Measurements from ENCODE around the gene HDDC2. TPM values are rescaled to one million over a fixed set of nuclear protein-coding genes. Genes with fewer than 3 reads are reported as not detected.

HDDC2 gene
- total RNA-seq, 1 experiment from 2014 or later: 69.8 TPM

DNA sequence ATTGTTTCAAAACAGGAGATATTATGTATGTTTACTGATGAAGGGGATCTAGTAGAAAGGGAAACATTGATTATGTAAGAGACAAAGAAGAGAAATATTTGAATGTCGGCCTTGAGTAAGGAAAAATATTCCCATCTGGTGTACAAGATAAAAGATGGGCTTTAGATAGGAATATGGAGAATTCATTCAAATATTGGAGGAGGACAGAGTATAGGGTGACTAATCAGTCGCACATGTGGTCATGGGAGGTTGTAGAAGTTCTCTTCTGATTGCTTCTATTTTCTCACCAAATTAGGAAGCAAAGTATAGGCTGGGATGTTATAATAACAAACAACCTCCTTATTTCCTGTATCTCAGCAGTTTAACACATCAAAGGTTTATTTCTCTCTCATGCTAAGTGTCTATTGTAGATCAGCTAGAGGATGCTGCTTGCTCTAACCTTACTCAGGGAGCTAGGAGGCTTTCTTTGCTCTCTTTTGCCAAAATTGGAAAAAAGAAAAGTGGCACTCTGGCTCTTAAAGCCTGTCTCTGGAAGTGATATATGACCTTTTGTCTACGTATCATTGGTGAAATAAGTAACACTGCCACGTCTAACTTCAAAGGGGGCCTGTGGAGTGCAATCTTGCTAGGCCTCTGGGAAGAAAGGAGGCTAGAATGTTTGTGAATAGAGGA is 1.2 kb upstream of the HDDC2 start (continued):
- TF ChIP-seq, protein P1, sequence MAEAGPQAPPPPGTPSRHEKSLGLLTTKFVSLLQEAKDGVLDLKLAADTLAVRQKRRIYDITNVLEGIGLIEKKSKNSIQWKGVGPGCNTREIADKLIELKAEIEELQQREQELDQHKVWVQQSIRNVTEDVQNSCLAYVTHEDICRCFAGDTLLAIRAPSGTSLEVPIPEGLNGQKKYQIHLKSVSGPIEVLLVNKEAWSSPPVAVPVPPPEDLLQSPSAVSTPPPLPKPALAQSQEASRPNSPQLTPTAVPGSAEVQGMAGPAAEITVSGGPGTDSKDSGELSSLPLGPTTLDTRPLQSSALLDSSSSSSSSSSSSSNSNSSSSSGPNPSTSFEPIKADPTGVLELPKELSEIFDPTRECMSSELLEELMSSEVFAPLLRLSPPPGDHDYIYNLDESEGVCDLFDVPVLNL (CRISPR knock-in tag; IDR thresholded peaks at IDR 0.05; ENCODE audit: borderline replicate concordance, low read depth): no peak
- TF ChIP-seq, protein P2, sequence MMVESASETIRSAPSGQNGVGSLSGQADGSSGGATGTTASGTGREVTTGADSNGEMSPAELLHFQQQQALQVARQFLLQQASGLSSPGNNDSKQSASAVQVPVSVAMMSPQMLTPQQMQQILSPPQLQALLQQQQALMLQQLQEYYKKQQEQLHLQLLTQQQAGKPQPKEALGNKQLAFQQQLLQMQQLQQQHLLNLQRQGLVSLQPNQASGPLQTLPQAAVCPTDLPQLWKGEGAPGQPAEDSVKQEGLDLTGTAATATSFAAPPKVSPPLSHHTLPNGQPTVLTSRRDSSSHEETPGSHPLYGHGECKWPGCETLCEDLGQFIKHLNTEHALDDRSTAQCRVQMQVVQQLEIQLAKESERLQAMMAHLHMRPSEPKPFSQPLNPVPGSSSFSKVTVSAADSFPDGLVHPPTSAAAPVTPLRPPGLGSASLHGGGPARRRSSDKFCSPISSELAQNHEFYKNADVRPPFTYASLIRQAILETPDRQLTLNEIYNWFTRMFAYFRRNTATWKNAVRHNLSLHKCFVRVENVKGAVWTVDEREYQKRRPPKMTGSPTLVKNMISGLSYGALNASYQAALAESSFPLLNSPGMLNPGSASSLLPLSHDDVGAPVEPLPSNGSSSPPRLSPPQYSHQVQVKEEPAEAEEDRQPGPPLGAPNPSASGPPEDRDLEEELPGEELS (CRISPR knock-in tag; IDR thresholded peaks at IDR 0.05): no peak

DNA sequence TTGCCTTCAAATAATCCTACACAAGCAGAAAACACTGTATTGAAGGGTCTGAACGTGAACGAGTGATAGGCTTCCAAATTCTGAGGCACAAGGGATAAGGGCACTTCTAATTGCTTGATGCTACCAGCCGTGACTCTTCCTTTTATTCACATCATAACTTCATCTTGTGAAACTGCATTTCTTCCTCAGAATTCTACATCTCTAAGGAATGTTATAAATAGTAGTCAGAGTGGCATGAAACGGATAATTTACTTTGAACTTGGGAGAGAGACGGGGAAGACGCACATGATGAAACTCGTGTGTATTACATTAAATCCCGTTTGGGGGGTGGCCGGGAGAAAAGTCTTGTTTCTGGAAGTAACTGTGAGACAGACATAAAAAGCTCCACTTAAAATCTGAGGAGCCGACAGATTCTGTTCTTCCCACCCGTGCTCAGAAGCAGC is 754 bp downstream of the HDDC2 start:
- Mint-ChIP-seq H3K9me3 (peaks cover 18% of the 10 kb centered on the region), H3K4me3 (peak overlapping the region; percentile 86), H3K36me3 (peaks cover 37% of the 10 kb centered on the region), H3K27ac (peak overlapping the region; percentile 82; the same call in 1 of the 2 replicates), H3K4me1 (peaks cover 16% of the 10 kb centered on the region), H3K27me3 (ENCODE audit: low read depth) (peaks cover 6% of the 10 kb centered on the region)
- ATAC-seq: no peak
- DNase-seq (ENCODE audit: low spot score): no peak
- CTCF ChIA-PET: interaction anchor here (1.1 to 1.4 kb wide), 4 partner anchors 12 to 656 kb away, joined by 3 to 5 read pairs (median 4); partner anchors contain the start of gene TPD52L1
- POLR2A ChIA-PET: interaction anchor here (1.3 kb wide), 1 partner anchor 685 kb away, joined by 5 read pairs; the partner anchor contains the start of gene TRMT11
- TF ChIP-seq, protein P3, sequence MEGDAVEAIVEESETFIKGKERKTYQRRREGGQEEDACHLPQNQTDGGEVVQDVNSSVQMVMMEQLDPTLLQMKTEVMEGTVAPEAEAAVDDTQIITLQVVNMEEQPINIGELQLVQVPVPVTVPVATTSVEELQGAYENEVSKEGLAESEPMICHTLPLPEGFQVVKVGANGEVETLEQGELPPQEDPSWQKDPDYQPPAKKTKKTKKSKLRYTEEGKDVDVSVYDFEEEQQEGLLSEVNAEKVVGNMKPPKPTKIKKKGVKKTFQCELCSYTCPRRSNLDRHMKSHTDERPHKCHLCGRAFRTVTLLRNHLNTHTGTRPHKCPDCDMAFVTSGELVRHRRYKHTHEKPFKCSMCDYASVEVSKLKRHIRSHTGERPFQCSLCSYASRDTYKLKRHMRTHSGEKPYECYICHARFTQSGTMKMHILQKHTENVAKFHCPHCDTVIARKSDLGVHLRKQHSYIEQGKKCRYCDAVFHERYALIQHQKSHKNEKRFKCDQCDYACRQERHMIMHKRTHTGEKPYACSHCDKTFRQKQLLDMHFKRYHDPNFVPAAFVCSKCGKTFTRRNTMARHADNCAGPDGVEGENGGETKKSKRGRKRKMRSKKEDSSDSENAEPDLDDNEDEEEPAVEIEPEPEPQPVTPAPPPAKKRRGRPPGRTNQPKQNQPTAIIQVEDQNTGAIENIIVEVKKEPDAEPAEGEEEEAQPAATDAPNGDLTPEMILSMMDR (IDR thresholded peaks at IDR 0.05): no peak
- TF ChIP-seq MYBL2 (CRISPR knock-in tag; IDR thresholded peaks at IDR 0.05): no peak
- no peak for TF ChIP-seq MXD4 (CRISPR knock-in tag; IDR thresholded peaks at IDR 0.05; ENCODE audit: borderline replicate concordance)
- no peak for TF ChIP-seq SMAD4 (CRISPR knock-in tag; IDR thresholded peaks at IDR 0.05)
- no peak for TF ChIP-seq KAT7 (CRISPR knock-in tag; IDR thresholded peaks at IDR 0.05; ENCODE audit: borderline replicate concordance)
- no peak for TF ChIP-seq FOXK1 (CRISPR knock-in tag; IDR thresholded peaks at IDR 0.05)
- TF ChIP-seq FOXP1 (CRISPR knock-in tag; IDR thresholded peaks at IDR 0.05; ENCODE audit: borderline replicate concordance): no peak

DNA sequence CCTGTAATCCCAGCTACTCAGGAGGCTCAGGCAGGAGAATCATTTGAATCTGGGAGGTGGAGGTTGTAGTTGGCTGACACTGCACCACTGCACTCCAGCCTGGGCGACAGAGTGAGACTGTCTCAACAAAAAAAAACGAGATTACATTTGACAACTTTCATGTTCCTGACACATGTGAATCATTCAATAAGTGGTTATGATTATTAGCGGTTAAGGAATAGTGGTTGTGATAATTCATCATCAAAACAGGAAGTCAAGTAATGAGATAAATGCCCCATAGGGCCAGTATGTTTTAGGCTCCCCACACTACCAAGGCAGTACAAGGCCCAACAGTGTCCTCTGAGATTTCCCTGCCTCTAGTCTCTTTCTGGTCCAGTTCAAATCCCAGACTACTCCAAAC is 2.5 kb downstream of the HDDC2 start:
- Mint-ChIP-seq H3K36me3 (peaks cover 42% of the 10 kb centered on the region), H3K27ac (no peak overlapping the region), H3K9me3 (peaks cover 6% of the 10 kb centered on the region), H3K27me3 (ENCODE audit: low read depth) (peaks cover under 1% of the 10 kb centered on the region; the same call in 1 of the 2 replicates), H3K4me3 (no peak overlapping the region), H3K4me1 (peaks cover 16% of the 10 kb centered on the region)
- ChIA-PET POLR2A (no interaction called here), CTCF (no interaction called here)
- DNase-seq (ENCODE audit: low spot score) (no peak), ATAC-seq (no peak)
- TF ChIP-seq, protein P4, sequence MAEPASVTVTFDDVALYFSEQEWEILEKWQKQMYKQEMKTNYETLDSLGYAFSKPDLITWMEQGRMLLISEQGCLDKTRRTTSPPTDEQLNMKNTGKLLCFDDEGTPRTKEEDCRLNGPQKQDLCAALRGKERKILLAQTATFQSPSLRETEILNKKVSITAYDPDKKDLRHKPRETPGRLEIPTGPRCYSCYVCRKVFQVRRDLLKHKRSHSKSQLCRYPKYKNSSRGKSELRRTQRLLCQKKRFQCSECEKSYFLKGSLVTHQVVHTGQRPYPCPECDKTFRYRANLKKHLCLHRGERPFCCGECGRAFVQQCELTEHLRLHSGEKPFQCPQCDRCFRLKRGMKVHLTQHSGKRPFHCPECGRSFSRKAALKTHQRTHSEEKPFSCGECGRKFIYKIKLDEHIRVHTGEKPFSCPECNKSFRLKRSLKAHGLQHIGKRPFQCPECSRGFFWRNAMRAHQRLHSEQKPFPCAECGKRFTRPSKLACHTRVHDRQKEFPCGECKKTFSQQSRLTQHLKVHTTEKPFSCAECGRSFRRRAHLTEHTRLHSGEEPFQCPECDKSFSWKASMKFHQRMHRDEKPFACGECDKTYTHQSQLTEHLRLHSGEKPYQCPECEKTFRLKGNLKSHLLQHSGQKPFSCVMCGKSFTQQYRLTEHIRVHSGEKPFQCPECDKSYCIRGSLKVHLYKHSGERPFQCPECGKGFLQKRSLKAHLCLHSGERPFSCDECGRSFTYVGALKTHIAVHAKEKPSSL (CRISPR knock-in tag; conservative IDR thresholded peaks at IDR 0.05): no peak
- no peak for TF ChIP-seq FOXJ3 (CRISPR knock-in tag; IDR thresholded peaks at IDR 0.05; ENCODE audit: borderline replicate concordance)
- TF ChIP-seq, protein P5, sequence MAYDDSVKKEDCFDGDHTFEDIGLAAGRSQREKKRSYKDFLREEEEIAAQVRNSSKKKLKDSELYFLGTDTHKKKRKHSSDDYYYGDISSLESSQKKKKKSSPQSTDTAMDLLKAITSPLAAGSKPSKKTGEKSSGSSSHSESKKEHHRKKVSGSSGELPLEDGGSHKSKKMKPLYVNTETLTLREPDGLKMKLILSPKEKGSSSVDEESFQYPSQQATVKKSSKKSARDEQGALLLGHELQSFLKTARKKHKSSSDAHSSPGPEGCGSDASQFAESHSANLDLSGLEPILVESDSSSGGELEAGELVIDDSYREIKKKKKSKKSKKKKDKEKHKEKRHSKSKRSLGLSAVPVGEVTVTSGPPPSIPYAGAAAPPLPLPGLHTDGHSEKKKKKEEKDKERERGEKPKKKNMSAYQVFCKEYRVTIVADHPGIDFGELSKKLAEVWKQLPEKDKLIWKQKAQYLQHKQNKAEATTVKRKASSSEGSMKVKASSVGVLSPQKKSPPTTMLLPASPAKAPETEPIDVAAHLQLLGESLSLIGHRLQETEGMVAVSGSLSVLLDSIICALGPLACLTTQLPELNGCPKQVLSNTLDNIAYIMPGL (CRISPR knock-in tag; IDR thresholded peaks at IDR 0.05): no peak
- TF ChIP-seq, protein P2 (CRISPR knock-in tag; IDR thresholded peaks at IDR 0.05): no peak
- TF ChIP-seq, protein P6, sequence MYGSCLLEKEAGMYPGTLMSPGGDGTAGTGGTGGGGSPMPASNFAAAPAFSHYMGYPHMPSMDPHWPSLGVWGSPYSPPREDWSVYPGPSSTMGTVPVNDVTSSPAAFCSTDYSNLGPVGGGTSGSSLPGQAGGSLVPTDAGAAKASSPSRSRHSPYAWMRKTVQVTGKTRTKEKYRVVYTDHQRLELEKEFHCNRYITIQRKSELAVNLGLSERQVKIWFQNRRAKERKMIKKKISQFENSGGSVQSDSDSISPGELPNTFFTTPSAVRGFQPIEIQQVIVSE (CRISPR knock-in tag; IDR thresholded peaks at IDR 0.05; ENCODE audit: borderline replicate concordance): no peak
- TF ChIP-seq, protein P7, sequence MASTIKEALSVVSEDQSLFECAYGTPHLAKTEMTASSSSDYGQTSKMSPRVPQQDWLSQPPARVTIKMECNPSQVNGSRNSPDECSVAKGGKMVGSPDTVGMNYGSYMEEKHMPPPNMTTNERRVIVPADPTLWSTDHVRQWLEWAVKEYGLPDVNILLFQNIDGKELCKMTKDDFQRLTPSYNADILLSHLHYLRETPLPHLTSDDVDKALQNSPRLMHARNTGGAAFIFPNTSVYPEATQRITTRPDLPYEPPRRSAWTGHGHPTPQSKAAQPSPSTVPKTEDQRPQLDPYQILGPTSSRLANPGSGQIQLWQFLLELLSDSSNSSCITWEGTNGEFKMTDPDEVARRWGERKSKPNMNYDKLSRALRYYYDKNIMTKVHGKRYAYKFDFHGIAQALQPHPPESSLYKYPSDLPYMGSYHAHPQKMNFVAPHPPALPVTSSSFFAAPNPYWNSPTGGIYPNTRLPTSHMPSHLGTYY (CRISPR knock-in tag; IDR thresholded peaks at IDR 0.05): no peak
- TF ChIP-seq, protein P1 (CRISPR knock-in tag; IDR thresholded peaks at IDR 0.05; ENCODE audit: borderline replicate concordance, low read depth): no peak
